Epidermal melanocyte (primary cell): ENCODE measurements around the gene ANKRD33B.

ENCODE experiments used
- DNase-seq: peaks from one replicate; pipeline ENCODE4 v3.0.0; 2011; ENCODE audit warnings: low spot score; ENCODE audit not compliant: insufficient read length

Gene ANKRD33B

DNA sequence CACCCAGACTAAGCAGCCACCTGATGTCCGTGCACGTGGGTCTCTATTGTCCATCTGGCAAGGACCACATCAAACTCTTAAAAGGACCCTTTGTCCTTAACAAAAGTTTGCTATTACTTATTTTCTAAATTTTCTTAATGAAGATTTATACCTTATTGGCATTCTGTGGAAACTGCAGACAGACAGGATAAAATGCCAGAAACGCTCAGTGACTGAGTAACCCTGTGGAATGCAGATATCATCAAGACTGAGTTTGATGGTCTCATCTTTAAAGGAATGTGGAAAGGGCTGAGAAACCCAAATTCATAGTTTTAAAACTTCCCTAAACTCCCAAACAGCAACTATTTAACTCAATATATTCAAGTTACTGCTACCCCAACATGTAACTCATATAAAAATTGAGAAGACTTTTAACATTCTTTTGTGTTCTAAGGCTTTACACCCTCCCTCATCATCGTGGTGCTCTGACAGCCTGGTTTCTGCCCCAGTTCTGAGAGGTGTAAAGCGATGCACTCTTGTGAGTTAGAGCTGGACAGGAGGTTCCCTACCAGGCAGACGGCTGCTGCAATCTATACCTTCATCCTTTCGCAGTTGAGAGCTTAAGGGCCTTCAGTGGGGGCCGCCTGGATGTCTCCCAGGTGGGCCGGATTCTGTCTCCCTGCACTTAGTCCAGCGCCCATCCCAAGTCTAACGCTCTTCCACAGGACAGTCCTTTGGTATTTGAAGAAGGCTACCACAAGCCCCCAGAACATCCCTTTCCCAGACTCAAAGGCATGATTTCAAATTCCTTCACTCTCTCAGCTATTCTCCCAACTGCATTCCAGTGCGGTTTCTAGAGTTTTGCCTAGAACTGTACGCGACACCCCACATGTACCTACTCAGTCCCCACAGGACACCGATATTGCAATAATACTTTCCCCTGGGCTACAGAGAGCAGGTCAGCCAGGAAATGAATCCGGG is 128.2 kb downstream of the ANKRD33B start:
- no peak for DNase-seq

DNA sequence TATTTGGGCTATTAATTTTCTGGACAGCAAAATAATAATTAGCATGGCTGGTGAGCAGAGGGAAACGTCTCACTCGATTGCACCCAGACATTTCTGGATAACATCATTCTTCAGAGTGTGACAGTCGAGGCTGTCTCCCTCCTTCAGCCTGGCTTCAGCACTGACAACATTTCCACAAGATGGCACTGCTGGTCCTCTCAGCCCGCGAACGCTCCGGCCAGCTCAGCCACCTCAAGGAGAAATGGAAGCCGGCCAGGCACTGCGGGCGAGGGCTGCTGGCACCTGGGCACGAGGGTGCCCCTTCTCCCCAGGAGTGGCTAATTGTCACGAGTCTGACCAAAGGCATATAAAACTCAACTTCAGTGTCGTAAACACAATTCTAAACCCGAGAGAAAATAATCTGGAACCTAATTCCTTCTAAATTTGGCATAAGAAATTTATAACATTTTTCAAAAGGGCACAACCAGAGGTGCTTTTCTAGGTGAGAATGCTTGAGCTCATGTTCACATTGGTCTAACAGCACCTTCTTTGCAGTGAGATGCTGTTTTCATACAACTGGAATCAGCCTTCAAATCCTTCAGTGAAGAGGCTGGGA is 131.3 kb downstream of the ANKRD33B start:
- peak; percentile 63 for DNase-seq

DNA sequence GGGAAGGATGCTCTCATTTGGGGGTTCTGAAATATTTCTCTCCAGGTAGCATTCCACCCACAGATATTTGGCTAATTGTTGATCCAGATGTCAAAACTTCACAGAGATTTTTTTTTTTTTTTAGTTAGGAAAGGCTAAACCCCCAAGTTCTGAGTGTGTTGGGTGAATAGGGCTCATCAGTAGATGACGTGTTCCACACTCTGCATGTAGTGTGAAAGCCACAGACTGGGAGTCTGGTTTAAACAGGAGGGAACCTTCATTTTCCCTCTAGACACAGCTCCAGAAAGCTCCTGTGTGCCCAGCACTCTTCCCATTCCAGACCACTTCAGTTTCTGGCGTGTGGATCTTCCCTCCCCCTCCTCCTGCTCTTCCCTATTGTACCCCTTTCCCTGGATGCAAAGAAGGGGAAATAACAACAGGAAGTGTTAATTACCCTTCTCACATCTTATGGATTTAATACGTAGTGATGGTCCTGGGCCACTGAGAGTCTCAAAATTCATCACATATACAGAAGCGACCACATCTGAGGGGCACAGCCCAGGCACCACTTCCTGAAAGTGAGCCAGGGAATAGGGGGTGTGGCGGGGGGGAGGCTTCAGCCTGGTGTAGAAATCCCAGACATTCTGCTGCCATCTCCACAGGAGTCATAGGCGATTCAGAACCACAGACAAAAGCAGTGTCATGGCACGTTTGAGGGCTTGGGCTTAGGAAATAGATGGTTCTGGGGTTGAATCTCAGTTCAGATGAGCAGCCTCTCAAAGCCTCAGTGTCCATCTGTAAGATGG is 132.1 kb downstream of the ANKRD33B start:
- DNase-seq, result no peak

DNA sequence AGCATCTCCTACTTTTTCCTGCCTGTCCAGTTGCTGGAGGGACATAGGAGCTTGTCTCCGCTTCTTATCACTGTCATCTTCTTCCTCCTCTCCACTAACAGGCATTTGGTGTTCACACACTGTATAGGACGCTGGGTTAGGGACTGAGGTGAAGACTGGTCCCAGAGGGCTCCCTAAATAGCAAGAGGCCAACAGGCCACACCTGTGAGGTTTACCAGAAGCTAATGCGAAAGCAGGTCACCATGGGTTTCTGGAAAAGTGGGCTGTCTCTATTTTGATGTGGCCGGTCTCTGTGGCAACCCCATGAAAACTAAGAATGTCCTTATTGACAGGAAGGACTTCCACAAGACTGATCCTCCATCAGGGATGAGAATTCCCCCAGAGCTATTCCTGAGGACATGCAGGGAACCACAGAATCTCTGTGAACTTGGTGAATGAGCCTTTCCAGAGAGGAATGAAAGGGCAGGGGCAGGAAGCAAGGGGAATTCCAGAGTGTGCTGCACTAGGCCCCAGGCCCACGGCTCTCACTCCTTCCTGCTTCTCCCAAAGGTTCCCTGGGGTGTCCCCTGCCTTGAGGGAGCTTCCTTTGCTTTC is 135.5 kb downstream of the ANKRD33B start:
- DNase-seq, result no peak

DNA sequence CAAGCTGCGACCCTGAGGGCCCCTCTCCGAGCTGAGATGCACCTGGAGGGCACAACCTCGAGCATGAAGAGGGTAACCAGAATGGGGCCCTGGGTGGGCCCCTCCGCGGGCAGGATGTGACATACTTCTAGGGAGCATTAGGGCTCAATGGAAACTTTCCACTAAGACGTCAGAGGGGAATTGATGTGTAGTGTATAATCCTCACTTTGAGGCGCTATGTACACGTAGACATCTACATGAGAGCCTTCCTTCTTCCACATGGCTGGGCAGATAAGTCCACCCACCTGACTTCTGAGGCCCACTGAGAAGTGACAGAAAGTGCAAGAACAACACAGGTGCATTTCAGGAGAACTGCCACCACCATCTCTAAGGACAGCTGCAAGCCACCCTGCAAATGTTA is 136.1 kb downstream of the ANKRD33B start:
- DNase-seq, result no peak

DNA sequence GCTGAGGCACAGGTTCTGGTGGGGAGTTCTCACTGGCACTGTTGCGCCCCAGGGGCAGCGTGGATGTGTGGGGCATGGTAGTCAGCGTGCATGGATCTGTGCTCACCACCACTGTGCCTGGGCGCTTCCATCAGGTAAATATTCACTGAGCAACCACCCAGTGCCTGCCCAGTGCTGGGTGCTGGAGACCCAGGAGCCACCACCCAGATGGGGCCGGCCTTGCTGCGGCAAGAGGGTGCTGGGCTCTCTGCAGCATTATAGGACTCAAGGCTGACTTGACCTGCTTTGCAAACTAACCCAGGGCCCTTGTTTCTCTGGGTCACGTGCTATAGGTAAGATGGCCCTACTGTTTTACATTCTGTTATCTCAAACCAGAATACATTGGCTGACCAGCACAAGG is 136.6 kb downstream of the ANKRD33B start:
- no peak for DNase-seq

DNA sequence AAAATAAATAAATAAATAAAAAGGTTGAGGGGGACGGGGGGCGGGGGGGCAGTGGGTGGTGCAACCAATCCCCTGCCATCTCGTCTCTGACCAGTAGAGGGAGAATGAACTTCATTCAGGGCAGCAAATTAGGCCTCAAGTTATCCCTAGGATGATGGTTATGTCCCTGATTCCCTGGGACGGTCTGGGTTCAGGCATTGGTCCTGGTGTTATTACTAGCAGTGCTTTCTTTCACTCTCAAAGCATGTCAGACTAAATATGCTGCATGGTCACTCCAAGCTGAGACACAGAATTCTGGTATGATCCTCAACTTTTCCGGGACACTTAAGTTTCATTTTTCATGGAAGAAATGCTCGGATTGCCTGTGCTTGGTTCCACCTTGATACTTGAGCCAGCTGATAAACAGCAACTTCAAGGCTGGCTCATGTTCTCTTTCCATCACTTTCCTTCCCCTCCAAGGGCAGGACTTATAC is 137.7 kb downstream of the ANKRD33B start:
- no peak for DNase-seq

DNA sequence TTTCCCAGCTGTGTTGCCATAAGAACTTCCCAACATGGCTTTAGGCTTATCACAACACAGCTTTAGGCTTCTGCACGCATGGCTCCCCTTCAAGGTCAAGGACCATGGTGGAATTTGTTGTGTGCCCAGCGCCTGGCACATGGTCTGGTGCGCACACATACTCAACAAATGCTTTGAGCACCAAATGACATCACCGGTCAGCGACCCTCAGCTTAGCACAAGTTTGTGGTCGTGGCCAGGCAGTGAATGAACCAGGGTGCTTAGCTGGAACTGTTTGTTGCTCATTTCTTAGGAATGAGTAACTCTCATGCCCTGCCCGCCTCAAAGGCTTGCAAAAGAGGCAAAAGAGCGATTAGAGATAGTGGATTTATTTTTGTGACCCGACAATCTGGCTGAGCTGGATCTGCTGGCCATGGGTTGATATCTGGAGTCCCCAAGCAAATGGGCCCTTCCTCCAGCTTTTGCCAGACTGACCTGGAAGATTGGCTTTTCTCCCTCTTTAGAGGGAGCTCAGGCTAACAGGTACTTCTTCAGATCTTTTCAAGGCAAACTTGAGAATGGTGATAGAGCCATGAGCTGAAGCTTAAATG is 138.3 kb downstream of the ANKRD33B start:
- DNase-seq, result no peak

DNA sequence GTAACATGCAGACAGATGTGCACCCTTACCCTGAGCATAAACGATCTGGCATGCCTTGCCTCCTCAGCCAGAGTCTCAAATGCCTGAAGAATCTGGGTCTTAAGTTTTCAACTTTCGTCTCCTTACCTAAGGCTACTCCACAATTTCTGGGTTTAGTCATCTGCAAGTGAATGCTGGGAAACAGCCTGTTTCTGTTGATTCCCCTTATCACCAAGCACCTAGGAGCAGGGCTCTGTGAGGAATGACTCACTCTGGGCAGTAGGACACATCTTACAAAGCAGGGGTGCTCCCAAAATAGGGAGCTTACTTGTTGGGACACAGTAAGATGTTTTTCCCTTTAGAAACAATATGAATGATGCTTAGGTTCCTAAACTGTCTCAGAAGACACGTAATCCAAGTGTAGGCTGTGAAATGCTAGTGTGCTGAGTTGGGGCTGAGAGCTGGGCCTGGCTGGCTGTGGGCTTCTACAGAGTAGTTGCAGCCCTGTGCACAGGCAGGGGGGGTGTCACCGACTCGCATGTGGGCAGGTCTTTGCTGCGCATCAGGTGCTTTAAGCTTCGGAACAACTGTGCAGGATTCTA is 139.1 kb downstream of the ANKRD33B start:
- no peak for DNase-seq

DNA sequence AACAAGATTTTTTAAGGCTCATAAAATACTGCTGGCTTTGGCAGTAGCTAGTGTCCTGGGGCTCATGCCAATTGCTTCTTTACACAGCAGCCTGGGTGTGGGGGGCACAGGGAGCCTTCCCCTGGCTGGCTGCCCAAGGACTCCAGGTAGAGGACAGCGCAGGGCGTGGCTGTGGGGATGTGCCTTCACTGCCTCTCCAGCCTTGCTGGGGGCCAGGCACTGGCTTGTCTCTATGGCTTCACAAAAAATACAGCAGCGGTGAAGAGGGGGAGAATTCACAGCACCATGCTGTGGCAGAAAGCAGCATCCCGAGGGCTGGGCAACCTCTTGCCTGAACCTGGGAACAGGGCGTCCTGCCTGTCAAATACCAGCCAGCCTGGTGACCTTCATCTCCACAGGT is 139.8 kb downstream of the ANKRD33B start:
- no peak for DNase-seq

DNA sequence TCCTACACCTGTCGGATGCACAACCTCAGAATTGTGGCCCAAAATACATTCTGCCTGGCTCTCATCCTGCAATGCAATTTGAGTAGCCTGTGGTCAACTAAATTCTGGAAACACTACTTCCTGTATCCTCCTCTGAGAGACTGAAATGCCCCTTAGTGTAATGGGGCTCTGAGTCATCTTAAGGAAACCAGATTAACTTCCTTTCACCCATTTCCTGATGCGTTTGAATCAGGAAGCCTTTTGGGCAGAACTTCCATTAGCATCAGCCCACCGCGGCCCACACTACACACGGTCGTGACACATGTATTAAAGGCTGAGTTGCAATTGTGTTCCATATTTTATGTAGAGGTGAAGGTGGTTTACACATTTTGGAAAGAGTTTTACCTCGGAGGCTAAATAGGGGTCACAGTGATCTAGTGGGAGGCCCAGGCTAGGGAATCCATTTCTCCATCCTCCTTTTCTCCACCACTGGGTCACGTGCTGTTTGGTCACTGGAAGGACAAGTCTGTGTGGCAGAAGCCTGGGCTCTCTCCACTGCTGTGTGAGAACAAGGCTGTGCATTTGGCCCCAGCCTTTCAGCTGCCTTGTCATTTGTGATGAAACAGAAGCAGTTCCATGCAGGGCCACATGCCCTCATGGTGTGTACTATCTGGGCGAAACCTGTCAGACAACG is 141.2 kb downstream of the ANKRD33B start:
- DNase-seq, result peak; percentile 48

DNA sequence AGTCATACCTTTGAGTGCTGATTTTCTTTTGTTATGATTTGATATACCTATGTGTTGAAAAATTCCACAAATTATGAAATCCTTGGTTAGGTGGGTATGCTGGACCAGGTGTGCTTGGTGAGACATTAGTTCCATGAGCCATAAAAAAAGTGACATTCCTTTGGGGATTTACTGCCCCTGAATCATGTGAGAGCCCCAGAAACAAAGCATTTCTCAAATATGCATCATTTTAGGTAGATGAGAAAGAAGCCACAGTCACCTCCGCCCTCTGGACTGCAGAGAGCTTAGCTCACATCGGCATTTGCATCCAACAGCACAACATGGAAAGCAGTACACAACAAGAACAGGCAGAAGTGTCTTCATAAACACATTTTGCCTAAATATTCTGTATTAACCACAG is 141.9 kb downstream of the ANKRD33B start:
- DNase-seq, result no peak

DNA sequence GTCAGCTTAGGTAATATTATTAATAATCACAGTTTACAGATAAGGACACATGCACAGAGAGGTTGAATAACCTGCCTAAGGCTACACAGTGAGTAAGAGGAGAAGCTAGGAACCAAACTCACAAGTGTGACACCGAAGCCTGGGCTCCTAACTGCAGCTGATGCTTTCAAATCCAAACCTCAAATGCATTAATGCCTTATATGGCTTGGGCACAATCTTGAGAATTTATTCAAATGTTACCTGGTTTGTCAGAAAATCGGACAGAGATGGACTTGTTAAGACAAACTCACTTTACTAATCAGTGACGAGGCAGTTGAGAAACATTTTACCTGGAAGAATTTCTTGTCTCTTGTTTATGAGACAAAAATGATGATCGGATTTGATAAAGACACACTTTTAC is 142.5 kb downstream of the ANKRD33B start:
- DNase-seq, result no peak
